ENCODE results near the gene PLCH1.

- TF ChIP-seq CTCF (IDR thresholded peaks at IDR 0.05): no peak
- TF ChIP-seq POLR2A (IDR thresholded peaks at IDR 0.05): no peak
Observed at GRCh38 chr3:155425396-155425795, 319.5 kb downstream of the PLCH1 start.

All from adrenal gland (tissue), 5 donors.